Sigmoid colon (tissue), 7 donors: ENCODE data around the gene SLC9A3. TPM values are rescaled to one million over a fixed set of nuclear protein-coding genes. Genes with fewer than 3 reads are reported as not detected.

ENCODE experiments used
- DNase-seq: peaks from one replicate; pipeline ENCODE4 v3.0.0-alpha.2; 2019
- H3K27ac ChIP-seq, 4 donors: fragments of 200-600 bp; sonication (generic); one replicate each; pipeline ENCODE4 v1.5.1; 2016 to 2019; ENCODE audit warnings: mild to moderate bottlenecking in 1 of 4
- H3K27me3 ChIP-seq, 3 donors: fragments of 200-600 bp; sonication (generic); one replicate each; pipeline ENCODE4 v1.5.1; 2019; ENCODE audit warnings: mild to moderate bottlenecking in 1 of 3
- H3K36me3 ChIP-seq, 4 donors: fragments of 200-600 bp; sonication (generic); one replicate each; pipeline ENCODE4 v1.5.1; 2016 to 2019
- H3K4me1 ChIP-seq, 4 donors: fragments of 200-600 bp; sonication (generic); one replicate each; pipeline ENCODE4 v1.5.1; 2017 to 2019
- H3K4me3 ChIP-seq, 4 donors: fragments of 200-600 bp; sonication (generic); one replicate each; pipeline ENCODE4 v1.5.1; 2017 to 2019; ENCODE audit warnings: mild to moderate bottlenecking in 2 of 4, moderate library complexity in 1 of 4
- H3K9me3 ChIP-seq, 4 donors: fragments of 200-600 bp in 3 of 4; sonication (generic) in 3 of 4; one replicate each; pipeline versions ENCODE4 v1.5.1 to v1.6.1; 2013 to 2019
- EP300 ChIP-seq, 4 donors: sonication (generic); formaldehyde crosslinking; IDR thresholded peaks; one replicate each; pipeline ENCODE4 v1.6.1; 2017; ENCODE audit warnings: antibody characterized with exemption in 4 of 4
- POLR2A ChIP-seq, 2 donors: fragments of 450-650 bp; IDR thresholded peaks; one replicate each; pipeline ENCODE4 v1.6.1; 2016; ENCODE audit warnings: antibody characterized with exemption in 2 of 2, mild to moderate bottlenecking in 2 of 2, moderate library complexity in 2 of 2
- POLR2AphosphoS5 ChIP-seq, 4 donors: sonication (generic); formaldehyde crosslinking; IDR thresholded peaks; one replicate each; pipeline ENCODE4 v1.6.1; 2017; ENCODE audit warnings: antibody characterized with exemption in 4 of 4
- WGBS, 2 donors: extraction: QIAGEN DNeasy Blood & Tissue Kit; methylation state at CpG; one replicate each; pipeline ENCODE4 v1.1.7; 2013; 5-methylcytosine and 5-hydroxymethylcytosine counted together
- intact Hi-C: fragments of 100-400 bp; cut with DNase I; formaldehyde crosslinking; loops from one replicate; pipeline ENCODE4 v1.15.1; 2023
- polyA plus RNA-seq, 3 donors: library from polyadenylated mRNA; stranded (reverse); fragments of 200-250 nt; gene quantifications; one replicate each; pipeline ENCODE4 v1.2.3, GENCODE V29; 2013
- total RNA-seq, 4 donors: library from RNA; depleted of rRNA; stranded (reverse); fragments of >200 nt; gene quantifications; one replicate each; pipeline ENCODE4 v1.1.0, GENCODE V29; 2016
- TF ChIP-seq, protein P1 (sequence below), 4 experiments: fragments of 450-650 bp in 3 of 4; fragments of 200-600 bp in 1 of 4; IDR thresholded peaks; one replicate each; pipeline ENCODE4 v1.5.1; 2016 to 2019; ENCODE audit warnings: antibody characterized with exemption in 4 of 4, mild to moderate bottlenecking in 3 of 4, moderate library complexity in 2 of 4
- donor health status: healthy with polysubstance abuse.
- donor health status: Bipolar disorder and iron deficiency.
- donor health status: healthy.

SLC9A3 gene
- total and polyA plus RNA-seq, 7 donors = 0.83 to 51.3 (median 2.5) TPM

- Histone ChIP-seq H3K27me3 (peaks cover 35 to 98% (median 82%) of the 10 kb centered on the region in 3 donors), H3K4me1 (peaks cover 0 to 37% (median 19%) of the 10 kb centered on the region in 4 donors), H3K4me3 (no peak overlapping the region), H3K36me3 (no peaks in the 10 kb centered on the region), H3K9me3 (no peaks in the 10 kb centered on the region), H3K27ac (no peak overlapping the region)
- no peak for DNase-seq
- 33 to 47% methylated on average over 24 of the region's 24 CpGs for WGBS, 2 donors
- intact Hi-C loops = no loop called here
- no peak for TF ChIP-seq POLR2A (IDR thresholded peaks at IDR 0.05)
- no peak for TF ChIP-seq EP300 (IDR thresholded peaks at IDR 0.05)
- no peak for TF ChIP-seq POLR2AphosphoS5 (IDR thresholded peaks at IDR 0.05)
- TF ChIP-seq, protein P1, sequence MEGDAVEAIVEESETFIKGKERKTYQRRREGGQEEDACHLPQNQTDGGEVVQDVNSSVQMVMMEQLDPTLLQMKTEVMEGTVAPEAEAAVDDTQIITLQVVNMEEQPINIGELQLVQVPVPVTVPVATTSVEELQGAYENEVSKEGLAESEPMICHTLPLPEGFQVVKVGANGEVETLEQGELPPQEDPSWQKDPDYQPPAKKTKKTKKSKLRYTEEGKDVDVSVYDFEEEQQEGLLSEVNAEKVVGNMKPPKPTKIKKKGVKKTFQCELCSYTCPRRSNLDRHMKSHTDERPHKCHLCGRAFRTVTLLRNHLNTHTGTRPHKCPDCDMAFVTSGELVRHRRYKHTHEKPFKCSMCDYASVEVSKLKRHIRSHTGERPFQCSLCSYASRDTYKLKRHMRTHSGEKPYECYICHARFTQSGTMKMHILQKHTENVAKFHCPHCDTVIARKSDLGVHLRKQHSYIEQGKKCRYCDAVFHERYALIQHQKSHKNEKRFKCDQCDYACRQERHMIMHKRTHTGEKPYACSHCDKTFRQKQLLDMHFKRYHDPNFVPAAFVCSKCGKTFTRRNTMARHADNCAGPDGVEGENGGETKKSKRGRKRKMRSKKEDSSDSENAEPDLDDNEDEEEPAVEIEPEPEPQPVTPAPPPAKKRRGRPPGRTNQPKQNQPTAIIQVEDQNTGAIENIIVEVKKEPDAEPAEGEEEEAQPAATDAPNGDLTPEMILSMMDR (IDR thresholded peaks at IDR 0.05) = no peak
These were observed 918 bp upstream of the SLC9A3 start for GRCh38 chr5:524973-525761.

- no peak for DNase-seq
- H3K27ac ChIP-seq = no peak overlapping the region
- intact Hi-C loops = no loop called here
- H3K9me3 ChIP-seq = no peaks in the 10 kb centered on the region
- TF ChIP-seq POLR2A (IDR thresholded peaks at IDR 0.05) (no peak), POLR2AphosphoS5 (IDR thresholded peaks at IDR 0.05) (no peak), EP300 (IDR thresholded peaks at IDR 0.05) (no peak)
- TF ChIP-seq, protein P1 (IDR thresholded peaks at IDR 0.05) = no peak
- peaks cover 0 to 32% (median 19%) of the 10 kb centered on the region in 4 donors for H3K4me1 ChIP-seq
- H3K27me3 ChIP-seq = peaks cover 32 to 99% (median 88%) of the 10 kb centered on the region in 3 donors
- 2 to 4% methylated on average over 69 of the region's 69 CpGs for WGBS, 2 donors
- H3K4me3 ChIP-seq = peak overlapping the region in 3 of 4 donors; percentile 16 to 25 (median 24)
- H3K36me3 ChIP-seq = no peaks in the 10 kb centered on the region
These were observed 617 bp downstream of the SLC9A3 start for GRCh38 chr5:523441-524222.

DNA sequence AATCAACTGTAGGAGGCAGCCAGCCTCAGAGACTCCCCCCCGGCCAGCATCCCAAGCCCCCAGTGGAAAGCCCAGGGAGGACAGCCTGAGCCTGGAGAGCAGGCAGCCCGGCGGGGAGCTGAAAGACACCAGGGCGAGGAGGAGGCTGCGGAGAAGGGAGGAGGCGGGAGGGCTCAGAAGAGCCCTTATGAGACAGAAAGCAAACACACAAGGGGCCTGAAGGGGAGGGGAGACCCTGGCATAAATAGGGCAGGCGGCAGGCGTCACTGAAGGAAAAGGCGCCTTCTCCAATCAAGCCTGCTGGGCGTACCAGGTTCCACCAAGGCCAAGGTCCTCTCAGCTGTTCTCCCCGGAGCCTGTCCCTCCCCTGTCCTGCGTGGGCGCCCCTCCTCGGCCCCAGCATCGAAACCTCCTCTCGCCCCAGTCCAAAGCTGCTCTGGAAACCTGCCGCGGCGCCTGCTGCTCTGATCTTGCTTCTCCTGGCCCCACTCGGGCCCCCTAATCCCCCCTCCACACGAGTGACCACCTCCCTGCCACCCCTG, 1.3 kb downstream of the SLC9A3 start:
- DNase-seq = no peak
- intact Hi-C loops = no loop called here
- H3K27me3 ChIP-seq = peaks cover 26 to 99% (median 88%) of the 10 kb centered on the region in 3 donors
- no peak overlapping the region for H3K27ac ChIP-seq
- no peak overlapping the region for H3K4me3 ChIP-seq
- H3K4me1 ChIP-seq = peaks cover 0 to 25% (median 19%) of the 10 kb centered on the region in 4 donors
- no peaks in the 10 kb centered on the region for H3K9me3 ChIP-seq
- no peaks in the 10 kb centered on the region for H3K36me3 ChIP-seq
- 8 to 26% methylated on average over 21 of the region's 21 CpGs for WGBS, 2 donors
- TF ChIP-seq EP300 (IDR thresholded peaks at IDR 0.05) = no peak
- TF ChIP-seq, protein P1 (IDR thresholded peaks at IDR 0.05) = no peak
- TF ChIP-seq POLR2A (IDR thresholded peaks at IDR 0.05) = no peak
- no peak for TF ChIP-seq POLR2AphosphoS5 (IDR thresholded peaks at IDR 0.05)

GRCh38 chr5:522116-522515, 2.1 kb downstream of the SLC9A3 start:
- 21 to 65% methylated on average over 16 of the region's 16 CpGs for WGBS, 2 donors
- Histone ChIP-seq H3K27ac (no peak overlapping the region), H3K27me3 (peaks cover 21 to 99% (median 83%) of the 10 kb centered on the region in 3 donors)

More at GRCh38 chr5:522116-522515, 2.1 kb downstream of the SLC9A3 start:
- no peaks in the 10 kb centered on the region for H3K36me3 ChIP-seq
- peaks cover 0 to 24% (median 19%) of the 10 kb centered on the region in 4 donors for H3K4me1 ChIP-seq
- no peak for DNase-seq
- TF ChIP-seq, protein P1 (IDR thresholded peaks at IDR 0.05) = no peak
- TF ChIP-seq EP300 (IDR thresholded peaks at IDR 0.05) = no peak
- TF ChIP-seq POLR2AphosphoS5 (IDR thresholded peaks at IDR 0.05) = no peak
- no peak for TF ChIP-seq POLR2A (IDR thresholded peaks at IDR 0.05)
- intact Hi-C loops = no loop called here
- H3K9me3 ChIP-seq = no peaks in the 10 kb centered on the region
- no peak overlapping the region for H3K4me3 ChIP-seq
